RKO (cell line): ENCODE results near the gene TMC5.
"Not testable (repeated sequence)": the region's sequence is repeated elsewhere in the genome, so short reads cannot be mapped to it uniquely, and the experiment has no call there.

Experiments
- DNase-seq: peaks from one replicate; pipeline ENCODE4 v3.0.0-alpha.2; 2016; ENCODE audit warnings: low spot score

Gene TMC5, protein sequence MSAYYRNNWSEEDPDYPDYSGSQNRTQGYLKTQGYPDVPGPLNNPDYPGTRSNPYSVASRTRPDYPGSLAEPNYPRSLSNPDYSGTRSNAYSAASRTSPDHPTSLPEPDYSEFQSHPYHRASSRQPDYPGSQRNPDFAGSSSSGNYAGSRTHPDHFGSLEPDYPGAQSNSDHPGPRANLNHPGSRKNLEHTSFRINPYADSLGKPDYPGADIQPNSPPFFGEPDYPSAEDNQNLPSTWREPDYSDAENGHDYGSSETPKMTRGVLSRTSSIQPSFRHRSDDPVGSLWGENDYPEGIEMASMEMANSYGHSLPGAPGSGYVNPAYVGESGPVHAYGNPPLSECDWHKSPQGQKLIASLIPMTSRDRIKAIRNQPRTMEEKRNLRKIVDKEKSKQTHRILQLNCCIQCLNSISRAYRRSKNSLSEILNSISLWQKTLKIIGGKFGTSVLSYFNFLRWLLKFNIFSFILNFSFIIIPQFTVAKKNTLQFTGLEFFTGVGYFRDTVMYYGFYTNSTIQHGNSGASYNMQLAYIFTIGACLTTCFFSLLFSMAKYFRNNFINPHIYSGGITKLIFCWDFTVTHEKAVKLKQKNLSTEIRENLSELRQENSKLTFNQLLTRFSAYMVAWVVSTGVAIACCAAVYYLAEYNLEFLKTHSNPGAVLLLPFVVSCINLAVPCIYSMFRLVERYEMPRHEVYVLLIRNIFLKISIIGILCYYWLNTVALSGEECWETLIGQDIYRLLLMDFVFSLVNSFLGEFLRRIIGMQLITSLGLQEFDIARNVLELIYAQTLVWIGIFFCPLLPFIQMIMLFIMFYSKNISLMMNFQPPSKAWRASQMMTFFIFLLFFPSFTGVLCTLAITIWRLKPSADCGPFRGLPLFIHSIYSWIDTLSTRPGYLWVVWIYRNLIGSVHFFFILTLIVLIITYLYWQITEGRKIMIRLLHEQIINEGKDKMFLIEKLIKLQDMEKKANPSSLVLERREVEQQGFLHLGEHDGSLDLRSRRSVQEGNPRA

DNA sequence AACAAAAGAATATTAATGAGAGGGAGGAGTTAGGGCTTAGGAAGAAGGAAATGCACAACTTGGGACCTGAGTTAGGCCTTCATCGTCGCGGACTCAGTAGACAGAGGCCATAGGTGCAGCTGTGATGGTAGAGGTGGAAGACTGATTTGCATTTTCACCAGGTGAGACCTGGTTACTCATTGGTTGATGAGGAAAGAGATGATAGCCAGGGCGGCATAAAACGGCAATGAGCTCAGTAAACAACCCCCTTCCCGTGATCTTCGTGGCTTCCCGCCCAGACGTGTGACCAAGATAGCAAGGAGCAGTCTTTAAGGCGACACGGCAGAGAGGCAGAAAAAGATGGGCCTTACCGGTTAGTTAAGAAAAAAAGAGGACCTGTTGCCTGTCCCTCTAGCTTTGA is at the start of gene TMC5:
Gene TMC5, plus strand, starts transcription at position 244 of the 400 bp plus-strand sequence. CDS start 22,156 bp downstream, outside the sequence.
- no peak for DNase-seq

DNA sequence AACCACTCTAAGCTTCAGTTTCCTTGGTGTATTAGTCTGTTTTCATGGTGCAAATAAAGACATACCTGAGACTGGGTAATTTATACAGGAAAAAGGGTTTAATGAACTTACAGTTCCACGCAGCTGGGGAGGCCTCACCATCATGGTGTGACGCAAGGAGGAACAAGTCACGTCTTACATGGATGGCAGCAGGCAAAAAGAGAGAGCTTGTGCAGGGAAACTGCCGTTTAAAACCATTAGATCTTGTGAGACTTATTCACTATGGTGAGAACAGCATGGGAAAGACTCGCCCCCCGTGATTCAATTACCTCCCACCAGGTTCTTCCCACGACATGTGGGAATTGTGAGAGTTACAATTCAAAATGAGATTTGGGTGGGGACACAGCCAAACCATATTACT is 45.1 kb upstream of the TMC5 start:
- DNase-seq = not testable (repeated sequence)

DNA sequence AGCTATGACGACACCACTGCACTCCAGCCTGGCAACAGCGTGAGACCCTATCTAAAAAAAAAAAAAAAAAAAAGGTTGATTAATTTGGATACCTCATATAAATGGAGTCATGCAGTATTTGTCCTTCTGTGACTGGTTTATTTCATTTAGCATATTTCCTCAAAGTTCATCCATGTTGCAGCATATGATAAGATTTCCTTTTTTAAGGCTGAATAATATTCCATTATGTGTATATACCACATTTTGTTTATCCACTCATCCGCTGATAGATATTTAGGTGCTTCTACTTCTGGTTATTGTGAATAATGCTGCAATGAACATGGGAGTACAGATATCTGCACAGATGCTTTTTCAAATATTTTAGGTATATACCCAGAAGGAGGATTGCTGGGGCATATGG is 43.3 kb upstream of the TMC5 start:
- DNase-seq = no peak

DNA sequence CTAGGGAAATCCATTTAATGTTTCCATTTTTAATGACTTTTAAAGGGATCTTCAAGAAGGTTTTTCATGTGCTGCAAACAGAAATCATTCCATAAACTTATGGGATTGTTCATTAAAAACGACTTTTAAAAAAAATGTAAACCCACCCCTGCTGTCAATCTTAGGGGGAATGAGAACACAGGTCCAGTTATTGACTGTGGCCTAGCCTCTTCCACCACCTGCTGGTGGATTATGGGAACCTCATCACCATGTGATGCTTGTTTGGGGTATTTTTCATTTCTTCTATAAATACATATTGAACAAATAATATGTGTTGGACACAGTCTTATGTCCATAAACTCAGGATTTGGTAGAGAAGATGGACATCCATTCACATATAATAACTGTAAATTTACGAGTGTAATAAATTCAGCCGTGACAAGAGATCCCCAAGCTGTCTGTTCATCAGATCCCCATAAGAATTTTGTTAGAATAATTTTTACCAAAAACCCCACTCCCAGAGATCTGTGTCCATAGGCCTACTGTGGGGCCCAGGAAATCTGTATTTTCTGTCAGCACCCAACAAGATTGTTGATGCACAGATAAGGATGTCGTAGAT is 42.0 kb upstream of the TMC5 start:
- peak; percentile 66 for DNase-seq

DNA sequence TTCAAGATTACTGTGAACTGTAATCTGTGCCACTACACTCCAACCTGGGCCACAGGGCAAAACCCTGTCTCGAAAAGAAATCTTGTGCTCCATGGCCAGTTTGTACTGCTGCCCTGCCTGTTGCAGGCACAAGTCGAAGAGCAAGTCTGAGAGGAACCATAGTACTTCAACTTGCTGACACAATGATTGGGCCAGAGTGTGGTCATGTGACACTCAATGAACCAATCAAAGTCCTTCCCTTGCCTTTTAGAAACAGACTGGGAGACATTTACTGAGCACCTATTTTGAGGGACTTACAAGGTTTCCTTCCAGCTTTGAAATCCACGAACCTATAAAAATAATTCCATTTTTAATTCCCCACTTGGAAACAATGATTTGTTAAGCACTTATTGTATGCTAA is 39.8 kb upstream of the TMC5 start:
- no peak for DNase-seq

DNA sequence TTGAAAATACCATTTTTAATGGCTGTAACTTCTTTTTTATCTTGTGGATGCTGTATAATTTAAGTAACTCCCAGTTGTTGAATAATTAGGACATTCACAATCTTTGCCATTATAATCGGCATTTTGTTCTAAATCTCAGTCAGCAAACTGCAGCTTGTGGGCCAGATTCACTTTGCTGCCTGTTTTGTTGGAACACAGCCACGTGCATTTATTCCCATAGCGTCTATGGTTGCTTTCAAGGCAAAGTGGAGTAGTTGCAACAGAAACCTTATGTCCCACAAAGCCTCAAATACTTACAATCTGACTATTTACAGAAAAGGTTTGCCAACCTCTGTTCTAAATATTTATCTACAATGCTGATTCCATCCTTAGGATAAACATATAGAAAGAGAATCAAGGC is 39.2 kb upstream of the TMC5 start:
- DNase-seq = no peak

DNA sequence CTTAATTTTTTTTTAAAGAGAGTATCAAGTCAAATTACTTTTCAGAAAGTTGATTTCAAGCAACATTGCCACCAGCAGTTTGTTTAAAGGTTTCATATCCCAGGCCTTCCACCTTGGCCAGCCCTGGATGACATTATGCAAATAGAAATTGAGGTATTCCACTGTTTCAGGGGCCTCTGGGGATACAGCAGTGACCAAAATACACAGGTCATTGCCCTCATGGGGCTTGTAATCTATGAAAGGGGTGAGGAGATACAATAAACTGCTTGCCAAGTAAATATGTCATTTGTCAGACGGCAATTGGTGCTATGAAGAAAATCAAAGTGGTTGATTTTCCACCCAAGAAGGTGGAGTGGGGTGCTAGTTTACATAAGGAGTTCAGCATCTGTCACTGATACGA is 37.8 kb upstream of the TMC5 start:
- DNase-seq = no peak

DNA sequence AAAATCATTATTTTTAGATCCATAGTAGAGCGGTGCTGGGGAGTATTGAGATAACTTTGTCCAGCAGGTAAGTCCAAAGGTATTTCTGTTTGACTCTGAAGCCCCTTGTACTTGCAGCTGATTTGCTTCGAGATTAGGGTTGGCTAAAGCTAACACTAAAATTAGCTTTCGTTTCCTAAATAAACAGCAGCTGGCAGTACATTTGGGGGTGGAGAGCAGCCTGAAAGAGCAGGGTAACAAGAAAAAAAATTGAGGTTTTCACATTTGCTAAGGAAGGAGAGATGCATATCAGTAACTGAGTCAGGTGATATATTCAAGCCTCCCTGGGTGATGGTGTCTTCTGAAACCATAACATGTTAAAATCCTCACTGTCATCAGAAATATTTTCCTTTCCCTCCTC is 37.4 kb upstream of the TMC5 start:
- no peak for DNase-seq

DNA sequence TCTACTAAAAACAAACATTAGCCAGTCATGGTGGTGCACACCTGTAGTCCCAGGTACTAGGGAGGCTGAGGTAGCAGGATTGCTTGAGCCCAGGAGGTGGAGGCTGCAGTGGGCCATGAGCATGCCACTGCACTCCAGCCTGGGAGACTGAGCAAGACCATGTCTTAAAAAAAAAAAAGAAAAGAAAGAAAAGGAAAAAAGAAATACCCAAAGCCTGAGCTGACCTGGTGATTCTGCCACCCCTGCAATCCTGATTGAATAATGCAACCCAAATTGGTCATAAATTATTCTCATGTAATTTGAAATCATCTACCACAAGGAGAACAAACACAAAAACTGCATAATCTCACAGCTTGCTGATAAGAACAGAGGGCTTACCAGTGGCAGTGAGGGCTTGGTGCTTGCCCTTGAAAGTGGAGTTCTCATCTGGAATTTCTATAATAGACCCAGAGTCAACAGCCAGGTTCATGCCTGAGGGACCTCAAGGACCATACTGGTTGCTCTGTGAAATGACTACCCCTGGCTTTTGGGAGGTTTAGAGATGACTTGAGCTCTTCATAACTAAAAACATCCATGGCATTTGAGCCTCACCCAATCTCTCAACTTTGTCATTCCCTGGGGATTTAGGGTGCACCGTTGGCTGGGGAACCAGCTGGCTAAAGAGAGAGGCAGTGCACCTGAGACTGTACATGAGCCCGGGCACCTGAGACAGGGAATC is 35.4 kb upstream of the TMC5 start:
- DNase-seq = no peak

DNA sequence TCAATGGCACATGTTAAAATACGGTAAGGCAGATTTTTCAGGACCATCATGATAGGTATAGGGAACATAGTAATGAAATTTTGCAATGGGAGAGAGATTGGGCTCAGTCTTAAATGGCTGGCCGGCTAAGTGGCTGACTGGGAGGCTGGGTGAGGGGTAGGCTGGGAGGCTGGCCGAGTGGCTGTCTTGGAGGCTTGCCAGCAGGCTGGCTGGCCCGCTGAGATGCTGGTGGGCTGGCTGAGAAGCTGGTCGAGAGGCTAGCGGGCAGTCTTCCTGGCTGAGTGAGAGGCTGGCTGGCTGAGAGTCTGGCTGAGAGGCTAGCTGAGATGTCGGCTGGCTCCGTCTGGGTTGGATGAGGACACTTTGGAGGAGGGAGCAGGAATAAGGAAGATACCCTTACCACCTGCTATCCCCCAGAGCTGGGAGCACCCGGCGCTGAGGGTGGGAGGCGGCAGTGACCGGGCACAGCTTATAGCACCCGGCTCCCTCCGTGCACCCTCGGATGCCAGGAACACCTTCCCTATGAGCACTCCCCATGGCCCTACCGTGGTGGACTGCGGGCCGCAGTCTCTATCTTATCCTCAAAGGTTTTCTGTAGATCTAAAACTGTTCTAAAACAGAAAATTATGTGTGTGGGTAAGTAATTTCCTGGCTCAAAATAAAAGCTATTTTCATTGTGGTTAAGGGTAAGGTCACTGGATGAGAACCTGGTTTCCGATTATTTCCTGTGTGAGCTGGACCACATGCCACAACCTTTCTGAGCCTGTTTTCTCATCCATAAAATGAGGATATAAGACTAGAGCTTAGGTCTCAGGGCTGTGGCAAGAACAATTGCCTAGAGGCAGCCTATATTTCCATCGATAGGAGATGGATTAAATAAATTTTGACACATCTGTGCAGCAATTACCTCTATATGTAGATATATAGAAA is 34.5 kb upstream of the TMC5 start:
- no peak for DNase-seq

DNA sequence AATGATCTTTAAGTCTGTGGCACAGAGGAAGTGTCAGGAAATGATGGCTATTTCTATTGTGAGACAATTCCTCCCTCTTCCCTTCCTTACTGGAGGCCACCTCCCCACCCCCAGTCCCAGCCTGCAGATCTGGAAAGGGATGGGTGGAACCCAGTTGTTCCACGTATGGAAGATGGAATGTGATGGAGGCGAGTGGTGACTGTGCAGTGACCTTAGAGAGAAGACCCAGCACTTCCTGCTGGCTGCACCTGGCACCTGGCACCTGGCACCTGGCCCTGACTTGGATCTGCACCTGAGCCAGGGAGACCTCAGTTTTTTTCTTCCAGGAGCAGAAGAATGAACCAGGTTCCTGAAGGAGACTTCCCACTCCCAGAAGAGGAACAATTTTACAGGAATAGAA is 33.0 kb upstream of the TMC5 start:
- DNase-seq = no peak

DNA sequence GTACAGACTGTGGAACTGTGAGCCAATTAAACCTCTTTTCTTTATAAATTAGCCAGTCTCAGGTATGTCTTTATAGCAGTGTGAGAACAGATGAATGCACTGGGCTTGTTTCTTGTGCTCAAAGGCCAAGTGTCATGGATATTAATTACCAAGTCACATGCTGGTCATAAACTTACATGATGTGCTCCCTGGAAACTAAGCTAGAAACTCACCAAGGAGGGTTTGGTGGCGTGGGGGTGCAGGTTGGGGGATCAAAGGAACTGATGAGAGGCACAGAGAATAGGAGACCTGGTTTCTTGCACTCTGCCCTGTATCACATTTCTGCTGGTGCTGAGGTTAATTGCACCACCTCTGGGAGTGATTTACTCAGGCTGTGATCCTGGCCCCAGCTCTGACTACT is 31.2 kb upstream of the TMC5 start:
- no peak for DNase-seq

DNA sequence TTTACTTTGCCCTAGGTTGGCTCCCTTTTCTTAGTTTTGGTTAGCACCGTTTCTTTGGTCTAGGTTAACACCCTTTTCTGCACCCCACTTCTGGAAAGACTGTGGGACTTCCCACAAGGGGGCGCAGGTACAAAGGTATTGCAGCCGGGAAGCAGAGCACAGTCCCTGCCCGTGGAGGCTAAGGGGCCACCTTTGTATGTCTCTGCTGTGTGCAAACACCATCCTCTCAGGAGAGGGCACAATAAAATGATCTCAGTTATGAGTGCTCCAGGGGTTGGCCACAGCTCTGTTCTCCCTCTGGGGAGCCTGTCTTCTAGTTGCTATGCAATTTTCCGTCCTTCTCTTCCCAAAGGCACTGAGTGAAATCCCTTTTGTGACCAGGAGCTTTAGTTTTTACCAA is 28.4 kb upstream of the TMC5 start:
- DNase-seq = peak; percentile 61

DNA sequence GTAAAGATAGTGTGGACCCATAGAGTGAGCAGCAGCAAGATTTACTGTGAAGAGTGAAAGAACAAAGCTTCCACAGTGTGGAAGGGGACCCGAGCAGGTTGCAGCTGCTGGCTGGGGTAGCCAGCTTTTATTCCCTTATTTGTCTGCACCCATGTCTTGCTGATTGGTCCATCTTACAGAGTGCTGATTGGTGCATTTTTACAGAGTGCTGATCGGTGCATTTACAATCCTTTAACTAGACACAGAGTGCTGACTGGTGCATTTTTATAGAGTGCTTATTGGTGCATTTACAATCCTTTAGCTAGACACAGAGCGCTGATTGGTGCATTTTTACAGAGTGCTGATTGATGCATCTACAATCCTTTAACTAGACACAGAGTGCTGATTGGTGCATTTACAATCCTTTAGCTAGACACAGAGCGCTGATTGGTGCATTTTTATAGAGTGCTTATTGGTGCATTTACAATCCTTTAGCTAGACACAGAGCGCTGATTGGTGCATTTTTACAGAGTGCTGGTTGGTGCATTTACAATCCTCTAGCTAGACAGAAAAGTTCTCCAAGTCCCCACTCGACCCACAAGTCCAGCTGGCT is 26.4 kb upstream of the TMC5 start:
- DNase-seq = not testable (repeated sequence)

DNA sequence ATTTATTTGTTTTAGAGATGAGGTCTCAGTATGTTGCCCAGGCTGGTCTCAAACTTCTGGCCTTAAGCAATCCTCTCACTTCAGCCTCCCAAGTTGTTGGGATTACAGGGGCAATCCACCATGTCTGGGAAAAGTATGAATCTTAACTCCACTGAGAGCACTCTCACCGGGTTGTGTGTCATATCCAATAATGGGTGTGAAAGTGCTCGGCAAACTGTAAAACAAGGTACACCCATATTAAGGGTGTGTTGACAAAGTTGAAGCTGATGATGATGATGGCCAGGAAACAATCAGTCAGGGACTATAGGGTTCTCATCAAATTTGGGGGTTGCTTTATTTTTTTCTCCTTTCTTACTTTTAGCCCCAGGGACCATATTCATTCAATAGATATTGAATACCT is 25.3 kb upstream of the TMC5 start:
- DNase-seq = no peak

DNA sequence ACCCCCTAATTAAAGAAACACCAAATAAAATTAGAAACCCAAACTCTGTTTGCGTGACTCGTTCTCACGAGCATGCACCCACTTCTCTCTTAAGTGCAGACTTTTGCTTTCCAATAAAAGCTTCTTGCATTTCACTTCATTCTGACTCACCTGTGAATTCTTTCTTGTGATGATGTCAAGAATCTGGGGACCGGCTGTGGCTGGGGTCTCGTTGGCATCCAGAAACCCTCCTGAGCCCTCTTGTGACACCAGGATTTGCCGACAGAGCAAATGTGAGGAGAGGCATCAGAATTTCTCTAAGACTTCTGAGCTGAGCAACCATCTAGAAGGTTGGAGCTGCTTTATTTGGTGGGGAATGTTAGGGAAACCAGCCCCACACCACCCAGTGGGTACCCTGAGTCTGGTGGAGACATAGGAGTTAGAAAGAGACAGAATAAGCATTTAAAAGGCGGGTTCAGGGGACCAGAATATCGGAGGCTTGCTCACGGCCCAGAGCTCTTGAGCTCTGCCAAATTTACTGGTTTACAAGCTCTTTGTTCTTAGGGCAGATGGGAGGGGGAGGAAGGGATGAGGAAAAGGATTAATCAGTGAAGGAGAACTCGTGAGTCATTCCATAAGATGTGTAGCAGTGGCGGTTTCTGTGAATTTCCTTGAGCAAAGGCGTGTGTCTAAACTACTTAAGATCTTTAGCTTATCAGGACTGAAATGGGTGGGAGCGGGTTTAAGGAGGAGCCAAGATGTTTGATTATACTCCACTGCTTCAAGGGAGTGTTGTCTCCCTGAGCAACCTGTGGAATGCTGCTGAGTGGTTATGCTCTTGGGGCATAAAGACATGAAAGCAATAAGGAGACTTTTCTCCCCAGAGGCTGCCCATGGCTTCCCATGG is 24.2 kb upstream of the TMC5 start:
- peak; percentile 64 for DNase-seq

DNA sequence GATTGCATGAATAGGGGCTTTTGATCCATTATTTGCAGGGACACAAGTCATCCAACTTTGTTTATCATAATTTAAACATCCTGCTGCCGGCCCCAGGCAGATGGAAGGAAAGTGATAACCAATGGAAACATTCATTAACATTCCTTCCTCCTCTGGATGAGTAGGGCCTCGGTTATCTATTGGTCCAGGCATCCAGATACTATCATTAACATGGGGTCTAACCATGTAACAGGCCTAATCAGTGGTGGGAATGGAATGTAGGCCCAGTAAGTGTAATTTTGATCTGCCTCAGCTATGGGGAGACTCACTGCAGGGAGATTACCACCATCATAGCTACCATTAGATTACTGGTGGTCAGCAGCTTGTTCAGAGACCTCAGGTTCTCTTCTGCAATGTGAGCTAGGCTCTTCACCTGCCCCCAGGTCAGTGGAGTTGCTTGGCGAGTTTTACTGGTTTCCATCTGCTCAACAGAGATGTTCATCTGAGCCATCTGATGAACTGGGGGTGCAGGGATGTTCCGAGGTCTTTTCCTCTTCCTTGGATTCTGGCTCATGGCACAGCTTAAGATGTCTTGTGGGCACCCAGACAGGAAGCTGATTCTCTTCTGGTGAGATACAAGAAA is 21.9 kb upstream of the TMC5 start:
- DNase-seq = not testable (repeated sequence)

DNA sequence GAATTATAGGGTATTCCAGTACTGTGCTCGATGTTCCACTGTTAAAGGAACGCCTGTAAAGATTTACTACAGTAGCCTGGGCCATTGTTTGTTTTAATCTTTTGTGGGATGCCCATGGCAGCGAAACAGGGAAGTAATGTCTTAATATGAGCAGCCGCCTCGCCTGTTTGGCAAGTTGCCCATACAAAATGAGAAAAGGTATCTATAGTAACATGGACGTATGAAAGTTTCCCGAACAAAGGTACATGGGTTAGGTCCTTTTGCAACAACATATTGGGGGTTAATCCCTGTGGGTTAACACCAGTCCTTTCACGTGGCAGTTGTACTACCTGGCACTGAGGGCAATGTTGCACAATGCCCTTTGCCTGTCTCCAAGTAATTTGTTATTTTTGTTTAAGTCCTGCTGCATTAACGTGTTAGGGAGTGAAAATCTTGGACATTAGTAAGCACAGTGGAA is 21.1 kb upstream of the TMC5 start:
- DNase-seq = no peak

DNA sequence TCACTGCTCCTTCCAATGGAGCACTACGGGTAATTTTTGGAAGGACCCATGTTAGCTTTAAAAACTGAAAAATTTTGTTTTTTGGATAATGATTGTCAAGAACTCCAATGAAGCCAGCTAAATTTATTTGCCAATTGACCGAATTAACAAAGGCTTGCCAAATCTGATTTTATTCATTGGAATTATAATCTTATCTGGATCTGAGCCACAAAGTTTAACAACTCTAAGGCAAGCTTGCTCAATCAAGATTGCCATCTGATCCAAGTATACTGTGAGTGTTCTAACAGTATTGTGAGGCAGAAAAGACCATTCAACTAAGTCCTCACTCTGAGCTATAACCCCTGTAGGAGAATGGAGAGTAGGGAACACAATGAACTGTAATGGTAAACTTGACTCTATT is 20.3 kb upstream of the TMC5 start:
- DNase-seq = not testable (repeated sequence)
